GM23338 (cell line): Measurements from ENCODE around the gene DPH6.

Source experiments
- CREB1 ChIP-seq: fragments of 250-450 bp; sonication (Bioruptor Pico); IDR thresholded peaks from 2 replicates; pipeline ENCODE4 v1.5.0; 2020; ENCODE audit warnings: low read depth, mild to moderate bottlenecking, moderate library complexity
- EZH2 ChIP-seq: fragments of 200-600 bp; sonication (generic); IDR thresholded peaks from one replicate; pipeline ENCODE4 v1.8.0; 2017; ENCODE audit warnings: antibody characterized with exemption, mild to moderate bottlenecking, low read depth; ENCODE audit not compliant: unreplicated experiment
- EZH2phosphoT487 ChIP-seq: fragments of 200-600 bp; sonication (generic); IDR thresholded peaks from one replicate; pipeline ENCODE4 v1.8.1; 2018; ENCODE audit warnings: antibody characterized with exemption; ENCODE audit not compliant: unreplicated experiment
- JUNB ChIP-seq: IDR thresholded peaks from one replicate; pipeline ENCODE4 v1.6.1; 2016; ENCODE audit warnings: antibody characterized with exemption; ENCODE audit not compliant: unreplicated experiment
- NANOG ChIP-seq: IDR thresholded peaks from 2 replicates; pipeline ENCODE4 v1.6.1; 2016; ENCODE audit warnings: antibody characterized with exemption, borderline replicate concordance
- POLR2AphosphoS5 ChIP-seq: IDR thresholded peaks from 2 replicates; pipeline ENCODE4 v1.6.1; 2016; ENCODE audit warnings: antibody characterized with exemption, low read depth
- STAT1 ChIP-seq: IDR thresholded peaks from one replicate; pipeline ENCODE4 v1.6.1; 2016; ENCODE audit warnings: antibody characterized with exemption; ENCODE audit not compliant: unreplicated experiment
- ZNF114 ChIP-seq: fragments of 250-450 bp; sonication (Bioruptor Pico); IDR thresholded peaks from 2 replicates; pipeline ENCODE4 v1.5.0; 2020; ENCODE audit warnings: mild to moderate bottlenecking, moderate library complexity
- ZNF331 ChIP-seq: fragments of 250-450 bp; sonication (Bioruptor Pico); IDR thresholded peaks from 2 replicates; pipeline ENCODE4 v1.5.0; 2020; ENCODE audit warnings: low read depth, mild to moderate bottlenecking, moderate library complexity
- TF ChIP-seq, protein P1 (sequence below), 2 experiments: fragments of 200-600 bp in 1 of 2; sonication (generic) in 1 of 2; conservative IDR thresholded peaks; 2 replicates each; pipeline versions ENCODE4 v1.5.1 to v1.6.1; 2016 to 2017; ENCODE audit warnings: antibody characterized with exemption in 2 of 2, low read depth in 2 of 2, mild to moderate bottlenecking in 2 of 2, moderate library complexity in 1 of 2
- TF ChIP-seq, protein P2 (sequence below): IDR thresholded peaks from one replicate; pipeline ENCODE4 v1.6.1; 2018; ENCODE audit warnings: antibody characterized with exemption; ENCODE audit not compliant: unreplicated experiment
- TF ChIP-seq, protein P3 (sequence below): IDR thresholded peaks from 2 replicates; pipeline ENCODE4 v1.6.1; 2016; ENCODE audit warnings: antibody characterized with exemption

DNA sequence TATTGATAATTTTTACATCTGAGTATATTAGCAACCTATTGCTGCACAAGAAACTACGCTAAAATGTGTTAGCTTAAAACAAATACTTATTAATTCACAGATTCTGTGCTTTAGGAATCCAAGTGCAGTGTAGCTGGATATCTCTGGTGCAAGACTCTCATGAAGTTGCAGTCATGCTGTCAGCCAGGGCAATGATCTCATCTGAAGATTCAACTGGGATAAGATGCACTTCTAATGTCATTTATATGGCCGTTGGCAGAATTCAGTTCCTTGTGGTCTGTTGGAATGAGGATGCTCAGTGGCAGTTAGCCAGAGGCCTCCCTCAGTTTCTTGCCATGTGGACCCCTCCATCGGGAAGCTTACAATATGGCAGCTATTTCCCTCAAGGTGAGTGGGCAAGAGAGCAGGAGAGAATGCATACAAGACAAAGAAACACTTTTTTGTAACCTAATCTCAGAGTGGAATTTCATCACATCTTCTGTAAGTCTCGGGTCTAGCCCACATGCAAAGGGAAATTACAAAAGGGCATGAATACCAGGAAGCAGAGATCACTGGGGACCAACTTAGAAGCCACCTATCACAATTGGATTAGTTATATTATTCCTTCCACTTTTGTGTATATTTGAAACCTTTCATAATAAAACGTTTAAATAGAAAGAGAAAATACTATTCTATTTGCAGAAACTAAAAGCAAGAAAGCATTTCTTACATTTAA, 61.6 kb downstream of the DPH6 start:
- TF ChIP-seq, protein P1, sequence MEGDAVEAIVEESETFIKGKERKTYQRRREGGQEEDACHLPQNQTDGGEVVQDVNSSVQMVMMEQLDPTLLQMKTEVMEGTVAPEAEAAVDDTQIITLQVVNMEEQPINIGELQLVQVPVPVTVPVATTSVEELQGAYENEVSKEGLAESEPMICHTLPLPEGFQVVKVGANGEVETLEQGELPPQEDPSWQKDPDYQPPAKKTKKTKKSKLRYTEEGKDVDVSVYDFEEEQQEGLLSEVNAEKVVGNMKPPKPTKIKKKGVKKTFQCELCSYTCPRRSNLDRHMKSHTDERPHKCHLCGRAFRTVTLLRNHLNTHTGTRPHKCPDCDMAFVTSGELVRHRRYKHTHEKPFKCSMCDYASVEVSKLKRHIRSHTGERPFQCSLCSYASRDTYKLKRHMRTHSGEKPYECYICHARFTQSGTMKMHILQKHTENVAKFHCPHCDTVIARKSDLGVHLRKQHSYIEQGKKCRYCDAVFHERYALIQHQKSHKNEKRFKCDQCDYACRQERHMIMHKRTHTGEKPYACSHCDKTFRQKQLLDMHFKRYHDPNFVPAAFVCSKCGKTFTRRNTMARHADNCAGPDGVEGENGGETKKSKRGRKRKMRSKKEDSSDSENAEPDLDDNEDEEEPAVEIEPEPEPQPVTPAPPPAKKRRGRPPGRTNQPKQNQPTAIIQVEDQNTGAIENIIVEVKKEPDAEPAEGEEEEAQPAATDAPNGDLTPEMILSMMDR (conservative IDR thresholded peaks at IDR 0.05; ENCODE audit: low read depth in 2 of 2): no peak
- TF ChIP-seq POLR2AphosphoS5 (no peak), EZH2phosphoT487 (no peak), EZH2 (no peak), JUNB (no peak), CREB1 (CRISPR knock-in tag) (no peak), STAT1 (no peak), NANOG (no peak), ZNF331 (CRISPR knock-in tag) (no peak), ZNF114 (no peak)
- TF ChIP-seq, protein P2, sequence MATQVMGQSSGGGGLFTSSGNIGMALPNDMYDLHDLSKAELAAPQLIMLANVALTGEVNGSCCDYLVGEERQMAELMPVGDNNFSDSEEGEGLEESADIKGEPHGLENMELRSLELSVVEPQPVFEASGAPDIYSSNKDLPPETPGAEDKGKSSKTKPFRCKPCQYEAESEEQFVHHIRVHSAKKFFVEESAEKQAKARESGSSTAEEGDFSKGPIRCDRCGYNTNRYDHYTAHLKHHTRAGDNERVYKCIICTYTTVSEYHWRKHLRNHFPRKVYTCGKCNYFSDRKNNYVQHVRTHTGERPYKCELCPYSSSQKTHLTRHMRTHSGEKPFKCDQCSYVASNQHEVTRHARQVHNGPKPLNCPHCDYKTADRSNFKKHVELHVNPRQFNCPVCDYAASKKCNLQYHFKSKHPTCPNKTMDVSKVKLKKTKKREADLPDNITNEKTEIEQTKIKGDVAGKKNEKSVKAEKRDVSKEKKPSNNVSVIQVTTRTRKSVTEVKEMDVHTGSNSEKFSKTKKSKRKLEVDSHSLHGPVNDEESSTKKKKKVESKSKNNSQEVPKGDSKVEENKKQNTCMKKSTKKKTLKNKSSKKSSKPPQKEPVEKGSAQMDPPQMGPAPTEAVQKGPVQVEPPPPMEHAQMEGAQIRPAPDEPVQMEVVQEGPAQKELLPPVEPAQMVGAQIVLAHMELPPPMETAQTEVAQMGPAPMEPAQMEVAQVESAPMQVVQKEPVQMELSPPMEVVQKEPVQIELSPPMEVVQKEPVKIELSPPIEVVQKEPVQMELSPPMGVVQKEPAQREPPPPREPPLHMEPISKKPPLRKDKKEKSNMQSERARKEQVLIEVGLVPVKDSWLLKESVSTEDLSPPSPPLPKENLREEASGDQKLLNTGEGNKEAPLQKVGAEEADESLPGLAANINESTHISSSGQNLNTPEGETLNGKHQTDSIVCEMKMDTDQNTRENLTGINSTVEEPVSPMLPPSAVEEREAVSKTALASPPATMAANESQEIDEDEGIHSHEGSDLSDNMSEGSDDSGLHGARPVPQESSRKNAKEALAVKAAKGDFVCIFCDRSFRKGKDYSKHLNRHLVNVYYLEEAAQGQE: no peak
- TF ChIP-seq, protein P3, sequence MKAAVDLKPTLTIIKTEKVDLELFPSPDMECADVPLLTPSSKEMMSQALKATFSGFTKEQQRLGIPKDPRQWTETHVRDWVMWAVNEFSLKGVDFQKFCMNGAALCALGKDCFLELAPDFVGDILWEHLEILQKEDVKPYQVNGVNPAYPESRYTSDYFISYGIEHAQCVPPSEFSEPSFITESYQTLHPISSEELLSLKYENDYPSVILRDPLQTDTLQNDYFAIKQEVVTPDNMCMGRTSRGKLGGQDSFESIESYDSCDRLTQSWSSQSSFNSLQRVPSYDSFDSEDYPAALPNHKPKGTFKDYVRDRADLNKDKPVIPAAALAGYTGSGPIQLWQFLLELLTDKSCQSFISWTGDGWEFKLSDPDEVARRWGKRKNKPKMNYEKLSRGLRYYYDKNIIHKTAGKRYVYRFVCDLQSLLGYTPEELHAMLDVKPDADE: no peak
